MCF 10A (cell line): ENCODE data around the gene CORO2B. TPM values are rescaled to one million over a fixed set of nuclear protein-coding genes. Genes with fewer than 3 reads are reported as not detected.

Source experiments
- BruUV-seq: library from RNA; stranded (reverse); fragments of 400-500 nt; replicated peaks from 2 replicates; lab custom pipeline; 2021; lab: Mats Ljungman, UMichigan
- CTCF ChIA-PET: fragments of 300-600 bp; sonication (Branson Sonifier 250); formaldehyde crosslinking; extraction: SDS; loops from one replicate; lab custom pipeline; 2021; ENCODE audit warnings: antibody characterized with exemption, inconsistent platforms; lab: Yijun Ruan, JAX
- POLR2A ChIA-PET: fragments of 300-600, 350-650 bp; sonication (Branson Sonifier 250); formaldehyde crosslinking; extraction: SDS; loops from one replicate; lab custom pipeline; 2020; ENCODE audit warnings: antibody characterized with exemption, inconsistent platforms; lab: Yijun Ruan, JAX
- DNase-seq: peaks from one replicate; pipeline ENCODE4 v3.0.0-alpha.2; 2018; ENCODE audit not compliant: unreplicated experiment
- H3K27ac Mint-ChIP-seq: one replicate; pipeline ENCODE4 v1.8.0; 2022; ENCODE audit warnings: mild to moderate bottlenecking, low read depth, mixed read lengths; ENCODE audit not compliant: unreplicated experiment
- H3K27me3 Mint-ChIP-seq: one replicate; pipeline ENCODE4 v1.8.0; 2022; ENCODE audit warnings: mixed read lengths; ENCODE audit not compliant: insufficient read depth, unreplicated experiment
- H3K36me3 Mint-ChIP-seq: one replicate; pipeline ENCODE4 v1.8.0; 2022; ENCODE audit warnings: mild to moderate bottlenecking, moderate library complexity, mixed read lengths; ENCODE audit not compliant: insufficient read depth, unreplicated experiment
- H3K4me1 Mint-ChIP-seq: one replicate; pipeline ENCODE4 v1.8.0; 2022; ENCODE audit warnings: mixed read lengths; ENCODE audit not compliant: insufficient read depth, unreplicated experiment
- H3K4me3 Mint-ChIP-seq: one replicate; pipeline ENCODE4 v1.8.0; 2022; ENCODE audit warnings: mild to moderate bottlenecking, moderate library complexity, mixed read lengths; ENCODE audit not compliant: unreplicated experiment
- H3K9me3 Mint-ChIP-seq: one replicate; pipeline ENCODE4 v1.8.0; 2022; ENCODE audit warnings: mixed read lengths; ENCODE audit not compliant: unreplicated experiment
- CTCF ChIP-seq: fragments of 200-600 bp; IDR thresholded peaks from one replicate; pipeline ENCODE4 v1.8.0; 2022; ENCODE audit warnings: antibody characterized with exemption, mild to moderate bottlenecking; ENCODE audit not compliant: unreplicated experiment
- intact Hi-C: fragments of 100-400 bp; cut with micrococcal nuclease; formaldehyde crosslinking; loops from 2 replicates; pipeline ENCODE4 v1.14.1; 2022
- total RNA-seq: library from RNA; stranded (reverse); gene quantifications from 2 replicates; pipeline ENCODE4 v1.2.3, GENCODE V29; 2022

Gene CORO2B
- total RNA-seq, 1 experiment from 2014 or later: 0.79 TPM

- H3K4me3 Mint-ChIP-seq: no peak overlapping the region
- H3K9me3 Mint-ChIP-seq: no peaks in the 10 kb centered on the region
- H3K27me3 Mint-ChIP-seq: no peaks in the 10 kb centered on the region
- no peak for TF ChIP-seq CTCF
- BruUV-seq: no TSS peak
- ChIA-PET CTCF (interaction anchor here (0.6 to 0.8 kb wide), 3 partner anchors 16 to 218 kb away, joined by 3 read pairs; no protein-coding TSS in a partner anchor), POLR2A (interaction anchor here (0.6 to 1.1 kb wide), 4 partner anchors 24 to 67 kb away, joined by 3 to 4 read pairs (median 3); no protein-coding TSS in a partner anchor)
- intact Hi-C loops: no loop called here
- H3K27ac Mint-ChIP-seq: no peak overlapping the region
- peaks cover 16% of the 10 kb centered on the region for H3K4me1 Mint-ChIP-seq
- peak; percentile 64 for DNase-seq
- H3K36me3 Mint-ChIP-seq: no peaks in the 10 kb centered on the region
Observed at GRCh38 chr15:68768321-68768720, 189.5 kb downstream of the CORO2B start.

- Mint-ChIP-seq H3K36me3 (peaks cover 5% of the 10 kb centered on the region), H3K4me3 (no peak overlapping the region), H3K9me3 (no peaks in the 10 kb centered on the region), H3K27me3 (no peaks in the 10 kb centered on the region), H3K27ac (no peak overlapping the region), H3K4me1 (peaks cover 10% of the 10 kb centered on the region)
- no TSS peak for BruUV-seq
- no peak for DNase-seq
- intact Hi-C loops: no loop called here
- POLR2A ChIA-PET: interaction anchor here (0.6 to 1.1 kb wide), 2 partner anchors 49 to 266 kb away, joined by 3 read pairs; no protein-coding TSS in a partner anchor
- no peak for TF ChIP-seq CTCF
- CTCF ChIA-PET: interaction anchor here (0.6 to 1.3 kb wide), 3 partner anchors 14 to 92 kb away, joined by 3 read pairs; no protein-coding TSS in a partner anchor
Observed at GRCh38 chr15:68769702-68770101, 190.9 kb downstream of the CORO2B start.

- peaks cover 5% of the 10 kb centered on the region for H3K36me3 Mint-ChIP-seq
- no peaks in the 10 kb centered on the region for H3K9me3 Mint-ChIP-seq
- intact Hi-C loops: no loop called here
- no peak overlapping the region for H3K4me3 Mint-ChIP-seq
- ChIA-PET POLR2A (interaction anchor here (0.6 kb wide), 1 partner anchor 265 kb away, joined by 3 read pairs; no protein-coding TSS in a partner anchor), CTCF (interaction anchor here (1.3 kb wide), 1 partner anchor 14 kb away, joined by 3 read pairs; no protein-coding TSS in a partner anchor)
- TF ChIP-seq CTCF: no peak
- DNase-seq: no peak
- BruUV-seq: no TSS peak
- no peaks in the 10 kb centered on the region for H3K27me3 Mint-ChIP-seq
- peaks cover 10% of the 10 kb centered on the region for H3K4me1 Mint-ChIP-seq
- no peak overlapping the region for H3K27ac Mint-ChIP-seq
Observed at GRCh38 chr15:68770216-68770615, 191.4 kb downstream of the CORO2B start.

GRCh38 chr15:68773036-68773435 is 194.2 kb downstream of the CORO2B start:
- Mint-ChIP-seq H3K27me3 (no peaks in the 10 kb centered on the region), H3K4me3 (no peak overlapping the region), H3K36me3 (peaks cover 17% of the 10 kb centered on the region), H3K9me3 (no peaks in the 10 kb centered on the region), H3K4me1 (peaks cover 8% of the 10 kb centered on the region), H3K27ac (no peak overlapping the region)
- ChIA-PET CTCF (no interaction called here), POLR2A (interaction anchor here (0.9 to 1.0 kb wide), 2 partner anchors 43 to 47 kb away, joined by 3 read pairs; partner anchors contain the start of gene ANP32A)
- no peak for TF ChIP-seq CTCF
- DNase-seq: no peak
- no TSS peak for BruUV-seq
- intact Hi-C loops: no loop called here
